Renal cortical epithelial cell (primary cell): ENCODE measurements around the gene ARL5C. TPM values are rescaled to one million over a fixed set of nuclear protein-coding genes. Genes with fewer than 3 reads are reported as not detected.
A peak's percentile ranks its signal among the peaks of the same experiment; 100 is the strongest.

ENCODE experiments used
- DNase-seq: peaks from one replicate; pipeline ENCODE4 v3.0.0-alpha.2; 2011; ENCODE audit warnings: low read depth
- total RNA-seq: library from RNA; depleted of rRNA; stranded (reverse); fragments of >200 nt; gene quantifications from 2 replicates; pipeline ENCODE4 v1.2.3, GENCODE V29; 2014

The ARL5C gene
- total RNA-seq, 1 donor from 2014 or later = not detected

GRCh38 chr17:39167476-39167875 is 1.5 kb upstream of the ARL5C start:
- no peak for DNase-seq

GRCh38 chr17:39166437-39167335 is 725 bp upstream of the ARL5C start:
- DNase-seq = no peak

- DNase-seq = no peak
Observed at GRCh38 chr17:39165178-39165840, 652 bp downstream of the ARL5C start.

- DNase-seq = peak; percentile 48
Observed at GRCh38 chr17:39164675-39165143, 1.3 kb downstream of the ARL5C start.

DNA sequence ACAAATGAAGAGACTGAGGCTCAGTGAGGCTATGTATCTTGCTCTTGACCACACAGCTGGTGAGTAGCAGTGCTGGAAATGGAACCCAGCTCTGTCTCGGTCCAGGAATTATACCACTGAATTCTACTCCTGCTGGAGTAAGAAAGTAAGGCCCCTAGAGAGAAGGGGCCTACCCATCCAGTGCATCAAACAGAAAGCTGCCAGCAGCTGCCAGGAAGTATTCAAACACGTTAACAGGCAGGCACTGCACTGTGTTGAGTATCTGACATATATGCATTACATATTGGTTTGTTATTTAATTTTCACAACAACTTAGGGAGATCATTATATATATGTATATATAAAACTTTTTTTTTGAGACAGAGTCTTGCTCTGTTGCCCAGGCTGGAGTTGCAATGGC is 4.0 kb downstream of the ARL5C start:
- no peak for DNase-seq

DNA sequence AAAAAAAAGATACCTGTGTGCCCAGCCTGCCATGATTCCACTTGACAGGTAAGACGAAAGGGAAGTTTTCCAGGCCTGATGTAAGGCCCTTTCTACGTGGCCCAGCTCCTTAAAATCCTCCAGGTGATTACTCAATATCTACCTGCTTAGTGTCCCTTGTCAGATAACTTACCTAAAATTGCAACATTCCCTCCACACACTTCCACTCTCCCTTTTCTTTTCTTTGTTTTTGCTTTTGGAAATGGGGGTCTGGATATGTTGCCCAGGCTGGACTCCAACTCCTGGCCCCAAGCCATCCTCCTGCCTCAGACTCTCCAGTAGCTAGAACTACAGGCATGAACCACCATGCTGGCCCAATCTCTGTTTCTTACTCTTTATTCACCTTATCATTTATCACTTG is 7.3 kb downstream of the ARL5C start:
- DNase-seq = no peak

- DNase-seq = no peak
Observed at GRCh38 chr17:39156491-39156890, 9.5 kb downstream of the ARL5C start.

DNA sequence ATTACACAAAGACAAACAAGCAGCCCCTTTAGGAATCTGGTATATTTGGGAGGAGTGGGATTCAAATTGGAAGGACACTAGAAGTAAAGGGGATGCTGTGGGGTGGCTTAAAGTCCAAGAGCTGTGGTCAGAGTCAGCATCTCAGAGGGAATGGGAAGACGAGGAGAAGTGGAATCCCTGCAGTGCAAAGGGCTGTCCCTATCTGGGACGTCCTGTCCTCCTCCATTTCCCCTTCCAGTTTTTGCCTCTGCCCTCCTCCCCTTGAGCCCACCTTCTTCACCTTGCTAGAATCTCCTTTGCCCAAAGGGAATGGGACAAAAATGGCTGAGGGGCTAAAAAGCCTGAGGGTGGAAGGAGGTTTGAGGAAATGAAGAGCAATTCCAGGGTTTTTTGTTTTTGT is 10.3 kb downstream of the ARL5C start:
- no peak for DNase-seq

GRCh38 chr17:39153599-39154051 is 12.3 kb downstream of the ARL5C start:
- DNase-seq = peak; percentile 77

GRCh38 chr17:39151943-39152818 is 13.8 kb downstream of the ARL5C start:
- DNase-seq = no peak

DNA sequence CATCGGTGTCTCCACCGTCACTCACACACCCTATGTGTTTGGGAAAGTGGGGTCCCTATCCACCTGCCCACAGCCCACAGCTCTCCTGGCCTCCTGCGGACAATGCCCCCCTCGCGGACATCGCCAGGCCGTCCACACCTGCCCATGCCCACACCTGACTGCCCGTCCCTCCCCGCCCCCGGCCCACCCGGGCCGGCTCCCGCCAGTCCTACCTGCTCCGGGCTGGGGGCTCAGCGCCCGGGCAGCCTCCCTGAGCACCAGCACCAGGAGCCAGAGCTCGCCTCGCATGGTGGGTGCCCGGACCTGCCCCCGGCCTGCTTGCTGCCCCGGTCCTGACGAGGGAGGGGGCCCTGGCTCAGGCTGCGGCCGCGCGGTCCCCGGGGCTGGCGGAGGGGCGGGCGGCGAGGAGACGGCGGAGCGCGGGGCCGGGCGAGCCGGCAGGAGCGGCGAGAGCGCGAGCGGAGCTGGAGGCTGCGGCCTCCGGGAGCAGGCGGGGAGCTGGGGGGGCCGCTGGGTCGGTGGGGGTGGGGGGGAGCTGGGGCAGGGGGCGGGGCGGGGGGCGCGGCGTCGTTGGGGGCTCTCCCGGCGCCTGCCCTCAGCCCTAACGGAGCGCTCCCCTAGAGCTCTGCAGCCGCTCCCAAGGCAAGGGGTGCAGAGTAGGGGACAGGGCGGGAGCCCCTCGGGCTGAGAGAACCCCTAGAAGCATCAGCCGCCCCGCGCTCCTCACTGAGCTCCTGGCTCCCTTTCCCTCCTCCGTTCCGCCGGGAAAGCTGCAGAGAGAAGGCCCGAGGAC is 14.6 kb downstream of the ARL5C start, which contains the start of gene PLXDC1:
Gene PLXDC1, minus strand, starts transcription at position 488 of the 793 bp plus-strand sequence. Its CDS starts 200 bp downstream, at position 288.
- DNase-seq = no peak

DNA sequence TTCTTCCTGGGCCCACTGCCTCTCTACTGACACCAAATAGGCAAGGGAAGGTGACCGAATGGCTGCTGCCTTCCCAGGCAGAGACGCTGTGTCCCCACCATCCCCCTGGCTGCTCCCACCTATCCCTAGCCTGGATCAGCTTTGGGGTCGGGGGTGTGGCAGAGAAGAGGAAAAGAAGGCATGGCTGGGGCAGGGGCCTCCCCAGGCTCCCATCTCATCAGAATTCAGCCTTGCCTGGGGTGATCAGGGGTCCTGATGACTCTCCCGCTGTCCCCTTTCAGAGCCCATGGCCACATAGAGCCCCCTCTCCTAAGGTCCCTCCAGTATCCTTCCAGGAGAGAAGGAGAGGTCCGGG is 15.2 kb downstream of the ARL5C start:
- DNase-seq = no peak

GRCh38 chr17:39150104-39150634 is 15.8 kb downstream of the ARL5C start:
- DNase-seq = no peak

DNA sequence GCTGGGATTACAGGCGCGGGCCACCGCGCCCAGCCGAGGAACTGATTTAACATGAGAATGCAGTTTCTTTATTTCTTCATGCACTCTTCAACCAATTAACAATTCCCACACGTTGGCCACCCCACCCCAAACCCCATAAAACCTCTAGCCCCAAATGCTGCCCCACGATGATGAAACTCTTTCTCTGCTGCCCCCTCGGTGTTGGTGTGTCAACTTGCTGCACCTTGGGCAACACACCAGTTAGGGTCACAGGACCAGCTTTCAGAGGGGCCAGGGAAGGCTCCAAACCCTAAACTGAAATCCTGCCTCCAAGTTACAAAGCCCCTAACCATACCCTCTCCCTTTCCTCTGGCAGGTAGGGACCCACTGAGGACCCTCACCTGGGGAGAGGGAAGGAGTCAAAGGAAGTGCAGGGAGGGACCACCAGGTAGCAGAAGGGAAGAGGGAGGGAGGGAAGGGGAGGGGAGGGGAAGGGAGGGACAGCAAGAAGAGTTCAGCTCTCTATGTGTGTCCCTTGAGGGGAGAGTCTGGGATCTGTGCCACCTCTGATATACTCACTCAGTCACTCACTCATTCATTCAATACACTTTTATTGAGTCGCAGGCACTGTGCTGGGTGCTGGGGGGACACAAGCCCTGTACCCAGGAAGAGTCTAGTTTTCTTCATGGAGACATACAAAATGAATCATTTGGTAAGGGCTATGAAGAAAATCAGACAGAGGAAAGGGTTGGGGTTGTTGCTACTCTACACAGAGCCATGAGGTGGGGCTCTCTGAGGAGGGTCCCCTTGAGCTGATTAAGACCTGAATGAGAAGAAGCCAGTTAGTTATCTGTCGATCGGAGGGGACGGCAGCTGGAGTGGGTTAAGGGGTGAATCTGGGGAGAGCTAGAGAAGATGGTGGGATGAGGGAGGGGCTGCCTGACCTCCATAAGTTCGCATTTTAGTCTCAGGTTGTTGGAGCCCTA is 18.5 kb downstream of the ARL5C start:
- DNase-seq = no peak

DNA sequence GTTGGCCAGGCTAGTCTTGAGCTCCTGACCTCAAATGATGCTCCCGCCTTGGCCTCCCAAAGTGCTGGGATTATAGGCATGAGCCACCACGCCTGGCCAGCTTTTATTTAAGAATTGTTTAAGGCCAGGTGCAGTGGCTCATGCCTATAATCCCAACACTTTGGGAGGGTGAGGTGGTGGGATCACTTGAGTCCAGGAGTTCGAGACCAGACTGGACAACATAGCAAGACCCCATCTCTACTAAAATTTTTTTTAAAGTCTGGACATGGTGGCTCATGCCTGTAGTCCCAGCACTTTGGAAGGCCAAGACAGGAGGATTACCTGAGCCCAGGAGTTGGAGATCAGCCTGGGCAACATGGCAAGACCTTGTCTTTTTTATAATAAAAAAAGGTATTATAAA is 19.7 kb downstream of the ARL5C start:
- DNase-seq = no peak

GRCh38 chr17:39145143-39145542 is 20.8 kb downstream of the ARL5C start:
- DNase-seq = no peak

GRCh38 chr17:39144416-39144840 is 21.5 kb downstream of the ARL5C start:
- peak; percentile 43 for DNase-seq

GRCh38 chr17:39143552-39144093 is 22.3 kb downstream of the ARL5C start:
- no peak for DNase-seq
